HepG2 (cell line): ENCODE results near the gene ITIH1. TPM values are rescaled to one million over a fixed set of nuclear protein-coding genes. Genes with fewer than 3 reads are reported as not detected.

Source experiments
- ATF5 ChIP-seq: sonication (generic); formaldehyde crosslinking; IDR thresholded peaks from 2 replicates; pipeline ENCODE4 v1.4.0; 2020; ENCODE audit warnings: mild to moderate bottlenecking, low read depth, missing genetic modification reagents
- CBFB ChIP-seq: sonication (generic); formaldehyde crosslinking; IDR thresholded peaks from 2 replicates; pipeline ENCODE4 v1.4.0; 2020; ENCODE audit warnings: missing genetic modification reagents
- DMAP1 ChIP-seq: IDR thresholded peaks from 2 replicates; pipeline ENCODE4 v1.6.1; 2016
- HNRNPUL1 ChIP-seq: fragments of 200-400 bp; formaldehyde crosslinking; IDR thresholded peaks from 2 replicates; pipeline ENCODE4 v1.6.1; 2017; ENCODE audit warnings: low read depth, mild to moderate bottlenecking, low read length, moderate library complexity
- RFX5 ChIP-seq: IDR thresholded peaks from 2 replicates; pipeline ENCODE4 v1.6.1; 2011; ENCODE audit warnings: low read depth, low read length, improper control_type of control experiment
- SYNCRIP ChIP-seq: fragments of 200-400 bp; formaldehyde crosslinking; IDR thresholded peaks from 2 replicates; pipeline ENCODE4 v1.6.1; 2018; ENCODE audit warnings: mild to moderate bottlenecking, low read depth, low read length; ENCODE audit not compliant: insufficient read depth
- TMF1 ChIP-seq: sonication (generic); formaldehyde crosslinking; IDR thresholded peaks from 2 replicates; pipeline ENCODE4 v1.8.1; 2022; ENCODE audit warnings: low read depth, missing genetic modification reagents
- ZBTB2 ChIP-seq: sonication (generic); formaldehyde crosslinking; IDR thresholded peaks from 2 replicates; pipeline ENCODE4 v1.8.0; 2022; ENCODE audit warnings: low read depth, missing genetic modification reagents
- ZBTB40 ChIP-seq, 2 experiments: fragments of 450-650 bp in 1 of 2; sonication (generic) in 1 of 2; formaldehyde crosslinking in 1 of 2; IDR thresholded peaks; 2 replicates each; pipeline versions ENCODE4 v1.6.1 to v1.8.0; 2016 to 2022; ENCODE audit warnings: antibody characterized with exemption in 1 of 2, mild to moderate bottlenecking in 1 of 2, missing genetic modification reagents in 1 of 2
- ZFP1 ChIP-seq: IDR thresholded peaks from 2 replicates; pipeline ENCODE4 v1.6.1; 2016
- ZNF280D ChIP-seq: sonication (generic); formaldehyde crosslinking; IDR thresholded peaks from 2 replicates; pipeline ENCODE4 v1.5.1; 2020; ENCODE audit warnings: mild to moderate bottlenecking, missing genetic modification reagents
- polyA plus RNA-seq, 8 experiments: library from polyadenylated mRNA; depleted of rRNA in 3 of 8; stranded (reverse) in 7 of 8; unstranded in 1 of 8; fragments of >200 nt; fragmentation: Illumina TruSeq in 4 of 8; extraction: Trizol in 4 of 8; gene quantifications; 2 replicates each; pipeline versions ENCODE4 v1.2.1 to v1.2.3, GENCODE V29; 2011 to 2016; ENCODE audit warnings: low read depth in 4 of 8, missing spikeins in 1 of 8, mixed read lengths in 1 of 8; ENCODE audit not compliant: insufficient read depth in 1 of 8
- total RNA-seq, 5 experiments: library from RNA; depleted of rRNA; stranded (reverse); fragments of >200 nt; fragmentation: Illumina TruSeq; extraction: Trizol; gene quantifications; 2 replicates each; pipeline ENCODE4 v1.2.3, GENCODE V29; 2016; ENCODE audit warnings: low read depth in 1 of 5

ITIH1 gene
- total and polyA plus RNA-seq, 2 of the 13 experiments (the other 11 are each of a cell fraction or from before 2014, with no cell fraction given), result 12.3 to 19.6 TPM

GRCh38 chr3:52793702-52794611, 16.6 kb downstream of the ITIH1 start (continued):
- TF ChIP-seq ZNF280D (CRISPR knock-in tag), result no peak
- no peak for TF ChIP-seq ZBTB40 (IDR thresholded peaks at IDR 0.05)
- no peak; the same call in none of the 2 replicates for TF ChIP-seq ZBTB40 (CRISPR knock-in tag; IDR thresholded peaks at IDR 0.05)
- no peak for TF ChIP-seq TMF1
- TF ChIP-seq CBFB (CRISPR knock-in tag), result 0 out of 2 replicates have a peak, but pooled peaks have one; percentile 47
- no peak for TF ChIP-seq HNRNPUL1
- no peak for TF ChIP-seq ZBTB2
- TF ChIP-seq ZFP1 (CRISPR knock-in tag), result 0 out of 2 replicates have a peak, but pooled peaks have one; percentile 3
- no peak for TF ChIP-seq SYNCRIP
- TF ChIP-seq ATF5, result no peak
- TF ChIP-seq DMAP1 (CRISPR knock-in tag), result peak; percentile 31; the same call in 1 of the 2 replicates
- TF ChIP-seq RFX5, result no peak
